K562 (cell line): Measurements from ENCODE around the gene FFAR1. TPM values are rescaled to one million over a fixed set of nuclear protein-coding genes. Genes with fewer than 3 reads are reported as not detected.

Source experiments
- ARID1B ChIP-seq: fragments of 450-650 bp; IDR thresholded peaks from 2 replicates; pipeline ENCODE4 v1.6.1; 2016; ENCODE audit warnings: antibody characterized with exemption, mild to moderate bottlenecking, inconsistent platforms
- ARNT ChIP-seq, 2 experiments: fragments of 450-650 bp; IDR thresholded peaks; 2 replicates each; pipeline ENCODE4 v1.6.1; 2016; ENCODE audit warnings: mild to moderate bottlenecking in 1 of 2
- CBFB ChIP-seq: sonication (generic); formaldehyde crosslinking; IDR thresholded peaks from 2 replicates; pipeline ENCODE4 v1.4.0; 2020; ENCODE audit warnings: mild to moderate bottlenecking, missing genetic modification reagents
- CHAMP1 ChIP-seq: fragments of 450-650 bp; IDR thresholded peaks from 2 replicates; pipeline ENCODE4 v1.6.1; 2016; ENCODE audit warnings: mild to moderate bottlenecking
- CSDE1 ChIP-seq, 2 experiments: fragments of 450-650 bp; IDR thresholded peaks; 2 replicates each; pipeline ENCODE4 v1.6.1; 2016; ENCODE audit warnings: mild to moderate bottlenecking in 1 of 2
- ESRRA ChIP-seq: fragments of 450-650 bp; IDR thresholded peaks from 2 replicates; pipeline ENCODE4 v1.6.1; 2014; ENCODE audit warnings: low read depth, mild to moderate bottlenecking, moderate library complexity, borderline replicate concordance
- GABPA ChIP-seq: fragments of 200-800 bp; sonication (Bioruptor generic); conservative IDR thresholded peaks from 2 replicates; pipeline ENCODE4 v1.6.1; 2016; ENCODE audit warnings: low read depth, missing genetic modification characterization, missing compliant biosample characterization
- HLTF ChIP-seq: fragments of 450-650 bp; IDR thresholded peaks from 2 replicates; pipeline ENCODE4 v1.6.1; 2016
- MYBL2 ChIP-seq, 2 experiments: fragments of 450-650 bp in 1 of 2; sonication (generic) in 1 of 2; formaldehyde crosslinking in 1 of 2; IDR thresholded peaks; 2 replicates each; pipeline versions ENCODE4 v1.6.1 to v1.8.1; 2017 to 2022; ENCODE audit warnings: borderline replicate concordance in 1 of 2, inconsistent platforms in 1 of 2, low read depth in 1 of 2, mild to moderate bottlenecking in 1 of 2, missing genetic modification reagents in 1 of 2, moderate library complexity in 1 of 2
- POLR3A ChIP-seq: IDR thresholded peaks from 2 replicates; pipeline ENCODE4 v1.6.1; 2011; ENCODE audit warnings: borderline replicate concordance, mild to moderate bottlenecking, moderate library complexity; ENCODE audit not compliant: insufficient read length, insufficient read depth; ENCODE audit errors: extremely low read depth
- ZNF146 ChIP-seq: IDR thresholded peaks from one replicate; pipeline ENCODE4 v1.6.1; 2018; ENCODE audit warnings: missing compliant biosample characterization; ENCODE audit not compliant: unreplicated experiment
- ZNF282 ChIP-seq: sonication (generic); formaldehyde crosslinking; IDR thresholded peaks from 2 replicates; pipeline ENCODE4 v1.8.1; 2023; ENCODE audit warnings: missing genetic modification reagents
- ZNF407 ChIP-seq: fragments of 450-650 bp; IDR thresholded peaks from 2 replicates; pipeline ENCODE4 v1.6.1; 2016; ENCODE audit warnings: low read depth
- polyA plus RNA-seq, 8 experiments: library from polyadenylated mRNA; depleted of rRNA in 4 of 8; stranded (reverse) in 5 of 8; unstranded in 3 of 8; fragments of >200 nt; fragmentation: Nextera tagmentation in 2 of 8; fragmentation: Illumina TruSeq in 1 of 8; extraction: Ambion mirVana in 2 of 8; extraction: Trizol in 1 of 8; gene quantifications; 2 replicates each; pipeline versions ENCODE4 v1.2.1 to v1.2.3, GENCODE V29; 2011 to 2014; ENCODE audit warnings: inconsistent platforms in 1 of 8, missing spikeins in 1 of 8
- total RNA-seq, 7 experiments: library from RNA; depleted of rRNA in 6 of 7; stranded (reverse); fragments of >200 nt in 6 of 7; fragmentation: Illumina TruSeq in 2 of 7; extraction: Trizol in 2 of 7; gene quantifications; 2 replicates each; pipeline versions ENCODE4 v1.2.1 to v1.2.3, GENCODE V29; 2011 to 2021; ENCODE audit warnings: low replicate concordance in 1 of 7
- TF ChIP-seq, protein P1 (sequence below): fragments of 250-450 bp; sonication (Bioruptor Pico); IDR thresholded peaks from 2 replicates; pipeline ENCODE4 v1.4.0; 2020; ENCODE audit warnings: mild to moderate bottlenecking

The FFAR1 gene
- total and polyA plus RNA-seq, 9 of the 15 experiments (the other 6 are each of a cell fraction or from before 2014, with no cell fraction given), result not detected

DNA sequence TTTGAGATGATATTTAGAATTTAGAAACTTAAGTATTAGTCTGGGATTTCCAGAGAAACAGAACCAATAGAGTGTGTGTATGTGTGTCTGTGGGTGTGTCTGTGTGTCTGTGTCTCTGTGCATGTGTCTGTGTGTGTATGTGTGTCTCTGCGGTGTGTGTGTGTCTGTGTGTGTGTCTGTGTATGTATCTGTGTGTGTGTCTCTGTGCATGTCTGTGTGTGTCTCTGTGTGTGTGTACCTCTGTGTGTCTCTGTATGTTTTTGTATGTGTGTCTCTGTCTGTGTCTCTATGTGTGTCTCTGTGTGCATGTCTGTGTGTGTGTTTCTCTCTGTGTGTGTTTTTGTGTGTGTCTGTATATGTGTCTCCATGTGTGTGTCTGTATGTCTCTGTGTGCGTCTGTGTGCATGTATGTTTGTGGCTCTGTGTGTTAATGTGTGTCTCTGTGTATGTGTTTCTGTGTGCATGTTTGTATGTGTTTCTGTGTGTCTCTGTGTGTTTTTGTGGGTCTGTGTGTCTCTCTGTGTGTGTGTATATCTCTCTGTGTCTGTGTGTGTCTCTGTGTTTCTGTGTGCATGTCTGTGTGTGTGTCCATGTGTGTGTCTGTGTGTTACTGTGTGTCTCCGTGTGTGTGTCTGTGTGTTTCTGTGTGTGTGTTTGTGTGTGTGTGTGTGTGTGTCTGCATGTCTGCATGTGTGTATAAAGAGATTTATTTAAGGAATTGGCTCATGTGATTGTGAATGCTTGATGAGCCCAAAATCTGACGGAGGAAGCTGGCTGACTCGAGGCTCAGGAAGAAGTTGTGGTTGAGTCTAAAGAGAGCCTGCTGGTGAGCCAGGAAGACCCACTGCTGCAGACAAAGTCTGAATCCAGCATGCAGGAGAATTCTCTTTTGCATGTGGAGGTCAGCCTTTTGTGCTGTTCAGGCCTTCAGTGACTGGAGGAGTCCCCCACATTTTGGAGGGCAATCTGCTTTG is 45.3 kb downstream of the FFAR1 start (continued):
- TF ChIP-seq, protein P1, sequence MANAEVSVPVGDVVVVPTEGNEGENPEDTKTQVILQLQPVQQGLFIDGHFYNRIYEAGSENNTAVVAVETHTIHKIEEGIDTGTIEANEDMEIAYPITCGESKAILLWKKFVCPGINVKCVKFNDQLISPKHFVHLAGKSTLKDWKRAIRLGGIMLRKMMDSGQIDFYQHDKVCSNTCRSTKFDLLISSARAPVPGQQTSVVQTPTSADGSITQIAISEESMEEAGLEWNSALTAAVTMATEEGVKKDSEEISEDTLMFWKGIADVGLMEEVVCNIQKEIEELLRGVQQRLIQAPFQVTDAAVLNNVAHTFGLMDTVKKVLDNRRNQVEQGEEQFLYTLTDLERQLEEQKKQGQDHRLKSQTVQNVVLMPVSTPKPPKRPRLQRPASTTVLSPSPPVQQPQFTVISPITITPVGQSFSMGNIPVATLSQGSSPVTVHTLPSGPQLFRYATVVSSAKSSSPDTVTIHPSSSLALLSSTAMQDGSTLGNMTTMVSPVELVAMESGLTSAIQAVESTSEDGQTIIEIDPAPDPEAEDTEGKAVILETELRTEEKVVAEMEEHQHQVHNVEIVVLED, result no peak
- TF ChIP-seq ARID1B (0 out of 2 replicates have a peak, but pooled peaks have one; percentile 19), ESRRA (no peak), HLTF (0 out of 2 replicates have a peak, but pooled peaks have one; percentile 40), ARNT (IDR thresholded peaks at IDR 0.05) (peak in 1 of 2 experiments; percentile 31; a peak in 1 of 4 replicates), CSDE1 (IDR thresholded peaks at IDR 0.05) (0 out of 4 replicates have a peak, but pooled peaks of 1 of the 2 experiments have one; percentile 43), GABPA (no peak), ZNF407 (0 out of 2 replicates have a peak, but pooled peaks have one; percentile 30), POLR3A (no peak), MYBL2 (IDR thresholded peaks at IDR 0.05; ENCODE audit: low read depth) (0 out of 2 replicates have a peak, but pooled peaks have one; percentile 30), MYBL2 (CRISPR knock-in tag; IDR thresholded peaks at IDR 0.05; ENCODE audit: borderline replicate concordance) (no peak), CBFB (no peak), CHAMP1 (no peak), ZNF282 (CRISPR knock-in tag) (no peak), ZNF146 (CRISPR knock-in tag) (no peak)
